H9 (cell line): Measurements from ENCODE around the gene HDHD3. TPM values are rescaled to one million over a fixed set of nuclear protein-coding genes. Genes with fewer than 3 reads are reported as not detected.

Source experiments
- DNase-seq: peaks from one replicate; pipeline ENCODE4 v3.0.0-alpha.2; 2017
- H2AFZ ChIP-seq: one replicate; pipeline ENCODE4 v1.6.1; 2013; ENCODE audit warnings: mild to moderate bottlenecking, low read length, control low read depth, moderate library complexity
- H2AK5ac ChIP-seq: 2 replicates; pipeline ENCODE4 v1.6.1; 2013; ENCODE audit warnings: low read length, control low read depth, mixed read lengths; ENCODE audit not compliant: insufficient read length
- H2BK120ac ChIP-seq: one replicate; pipeline ENCODE4 v1.6.1; 2013; ENCODE audit warnings: low read depth, mild to moderate bottlenecking, low read length, control low read depth, inconsistent platforms; ENCODE audit not compliant: poor library complexity, severe bottlenecking
- H2BK12ac ChIP-seq: 2 replicates; pipeline ENCODE4 v1.6.1; 2013; ENCODE audit warnings: low read length, control low read depth, mixed read lengths, low read depth; ENCODE audit not compliant: insufficient read length
- H2BK15ac ChIP-seq: 2 replicates; pipeline ENCODE4 v1.6.1; 2013; ENCODE audit warnings: low read depth, low read length, control low read depth
- H2BK20ac ChIP-seq: one replicate; pipeline ENCODE4 v1.6.1; 2013; ENCODE audit warnings: low read depth, mild to moderate bottlenecking, low read length, control low read depth, inconsistent platforms; ENCODE audit not compliant: poor library complexity, severe bottlenecking
- H2BK5ac ChIP-seq: 2 replicates; pipeline ENCODE4 v1.6.1; 2013; ENCODE audit warnings: low read length, control low read depth, mixed read lengths; ENCODE audit not compliant: insufficient read length
- H3K14ac ChIP-seq: 2 replicates; pipeline ENCODE4 v1.6.1; 2013; ENCODE audit warnings: low read length, control low read depth; ENCODE audit not compliant: insufficient read depth
- H3K18ac ChIP-seq: 2 replicates; pipeline ENCODE4 v1.6.1; 2013; ENCODE audit warnings: low read depth, mild to moderate bottlenecking, mixed read lengths, low read length, control low read depth; ENCODE audit not compliant: insufficient read length
- H3K23ac ChIP-seq: 2 replicates; pipeline ENCODE4 v1.6.1; 2013; ENCODE audit warnings: low read length, control low read depth, mixed read lengths, low read depth; ENCODE audit not compliant: insufficient read length
- H3K23me2 ChIP-seq: 2 replicates; pipeline ENCODE4 v1.6.1; 2013; ENCODE audit warnings: low read depth, mild to moderate bottlenecking, mixed read lengths, low read length, control low read depth; ENCODE audit not compliant: insufficient read length, poor library complexity, severe bottlenecking
- H3K27ac ChIP-seq: 2 replicates; pipeline ENCODE4 v1.5.1; 2013; ENCODE audit warnings: low read length, control low read depth, mixed read lengths, low read depth; ENCODE audit not compliant: insufficient read length
- H3K27me3 ChIP-seq: 2 replicates; pipeline ENCODE4 v1.6.1; 2013; ENCODE audit warnings: low read length, control low read depth, inconsistent platforms; ENCODE audit not compliant: insufficient read depth
- H3K4ac ChIP-seq: 2 replicates; pipeline ENCODE4 v1.6.1; 2013; ENCODE audit warnings: low read depth, mild to moderate bottlenecking, control low read depth, inconsistent platforms, low read length, moderate library complexity
- H3K4me1 ChIP-seq: 2 replicates; pipeline ENCODE4 v1.6.1; 2013; ENCODE audit warnings: low read length, control low read depth, inconsistent platforms; ENCODE audit not compliant: insufficient read depth
- H3K4me2 ChIP-seq: 2 replicates; pipeline ENCODE4 v1.6.1; 2013; ENCODE audit warnings: low read length, control low read depth, mixed read lengths; ENCODE audit not compliant: insufficient read length, insufficient read depth
- H3K56ac ChIP-seq: 2 replicates; pipeline ENCODE4 v1.6.1; 2013; ENCODE audit warnings: low read depth, mild to moderate bottlenecking, mixed read lengths, low read length, control low read depth; ENCODE audit not compliant: insufficient read length
- H3K79me1 ChIP-seq: 2 replicates; pipeline ENCODE4 v1.6.1; 2013; ENCODE audit warnings: low read depth, mild to moderate bottlenecking, moderate library complexity, low read length, control low read depth, inconsistent platforms; ENCODE audit not compliant: insufficient read depth, poor library complexity, severe bottlenecking
- H3K79me2 ChIP-seq: 2 replicates; pipeline ENCODE4 v1.6.1; 2013; ENCODE audit warnings: low read length, control low read depth, inconsistent platforms; ENCODE audit not compliant: insufficient read depth
- H3K9ac ChIP-seq: 2 replicates; pipeline ENCODE4 v1.6.1; 2013; ENCODE audit warnings: low read length, control low read depth, mixed read lengths; ENCODE audit not compliant: insufficient read length; ENCODE audit errors: extremely low read depth
- H3K9me3 ChIP-seq: one replicate; pipeline ENCODE4 v1.6.1; 2013; ENCODE audit warnings: low read depth, low read length, inconsistent platforms; ENCODE audit not compliant: control insufficient read depth
- H3T11ph ChIP-seq: one replicate; pipeline ENCODE4 v1.6.1; 2013; ENCODE audit warnings: mild to moderate bottlenecking, low read length, control low read depth, inconsistent platforms
- H4K20me1 ChIP-seq: one replicate; pipeline ENCODE4 v1.6.1; 2013; ENCODE audit not compliant: control insufficient read depth, insufficient read length, insufficient read depth
- H4K5ac ChIP-seq: 2 replicates; pipeline ENCODE4 v1.6.1; 2013; ENCODE audit warnings: low read depth, mild to moderate bottlenecking, mixed read lengths, low read length, control low read depth; ENCODE audit not compliant: insufficient read length
- H4K8ac ChIP-seq: replicated peaks from 2 replicates; pipeline ENCODE4 v1.6.1; 2013; ENCODE audit warnings: low read length, control low read depth, mixed read lengths, low read depth; ENCODE audit not compliant: insufficient read length
- H4K91ac ChIP-seq: 2 replicates; pipeline ENCODE4 v1.6.1; 2013; ENCODE audit warnings: low read depth, mild to moderate bottlenecking, moderate library complexity, mixed read lengths, low read length, control low read depth; ENCODE audit not compliant: insufficient read length
- H3K27ac Mint-ChIP-seq, 3 experiments: 2 replicates in 2 of 3; 3 replicates in 1 of 3; pipeline ENCODE4 v1.8.0; 2020 to 2021; ENCODE audit warnings: mixed read lengths in 3 of 3, mild to moderate bottlenecking in 1 of 3, moderate library complexity in 1 of 3
- H3K27me3 Mint-ChIP-seq: 2 replicates; pipeline ENCODE4 v1.8.0; 2021; ENCODE audit warnings: low read depth, mild to moderate bottlenecking, moderate library complexity, mixed read lengths
- H3K36me3 Mint-ChIP-seq, 3 experiments: 2 replicates in 2 of 3; 3 replicates in 1 of 3; pipeline ENCODE4 v1.8.0; 2020 to 2021; ENCODE audit warnings: low read depth in 3 of 3, mixed read lengths in 3 of 3; ENCODE audit not compliant: insufficient read depth in 1 of 3
- H3K4me1 Mint-ChIP-seq, 2 experiments: 2 replicates each; pipeline ENCODE4 v1.8.0; 2020; ENCODE audit warnings: mixed read lengths in 2 of 2
- H3K4me3 Mint-ChIP-seq, 2 experiments: 2 replicates in 1 of 2; 3 replicates in 1 of 2; pipeline ENCODE4 v1.8.0; 2020 to 2021; ENCODE audit warnings: mild to moderate bottlenecking in 2 of 2, mixed read lengths in 2 of 2, moderate library complexity in 1 of 2
- H3K9me3 Mint-ChIP-seq, 2 experiments: 2 replicates in 1 of 2; 3 replicates in 1 of 2; pipeline ENCODE4 v1.8.0; 2020; ENCODE audit warnings: mild to moderate bottlenecking in 2 of 2, mixed read lengths in 2 of 2, moderate library complexity in 1 of 2
- CTCF ChIP-seq: fragments of 200-600 bp; sonication (generic); conservative IDR thresholded peaks from 3 replicates; pipeline ENCODE4 v1.8.0; 2021; ENCODE audit warnings: antibody characterized with exemption, mild to moderate bottlenecking
- WGBS: extraction: QIAGEN DNeasy Blood & Tissue Kit; methylation state at CpG from one replicate; pipeline ENCODE4 v1.1.7; 2013; ENCODE audit warnings: missing lambda C conversion rate, low lambda C conversion rate, mixed read lengths; ENCODE audit not compliant: insufficient read length; ENCODE audit errors: extremely low coverage; 5-methylcytosine and 5-hydroxymethylcytosine counted together
- total RNA-seq: library from RNA; stranded (reverse); gene quantifications from 2 replicates; pipeline ENCODE4 v1.2.1, GENCODE V29; 2021

The HDHD3 gene
- total RNA-seq, 1 experiment from 2014 or later: 10.9 TPM

- Histone ChIP-seq H4K5ac (no peak overlapping the region), H3K79me2 (no peaks in the 10 kb centered on the region), H3K56ac (no peak overlapping the region), H4K8ac (no peak overlapping the region), H3T11ph (no peak overlapping the region), H3K4ac (no peak overlapping the region), H2BK15ac (no peak overlapping the region), H2BK5ac (no peak overlapping the region), H3K9ac (no peak overlapping the region), H3K27me3 (no peaks in the 10 kb centered on the region), H2BK12ac (no peak overlapping the region), H3K9me3 (no peaks in the 10 kb centered on the region), H4K91ac (no peak overlapping the region), H3K23ac (no peak overlapping the region), H4K20me1 (no peaks in the 10 kb centered on the region), H3K23me2 (no peaks in the 10 kb centered on the region), H3K14ac (no peak overlapping the region), H3K79me1 (no peaks in the 10 kb centered on the region), H3K18ac (no peak overlapping the region), H3K4me1 (no peaks in the 10 kb centered on the region), H3K27ac (no peak overlapping the region), H2AFZ (no peak overlapping the region), H2BK20ac (no peak overlapping the region), H3K4me2 (no peak overlapping the region), H2AK5ac (no peak overlapping the region), H2BK120ac (no peak overlapping the region)
- peaks cover 0 to 5% of the 10 kb centered on the region in 2 experiments; a peak in 2 of 4 replicates for H3K4me1 Mint-ChIP-seq
- no peak overlapping the region for H3K4me3 Mint-ChIP-seq
- no peaks in the 10 kb centered on the region for H3K27me3 Mint-ChIP-seq
- no peak for DNase-seq
- WGBS: no CpG with 5 or more reads among the region's 3 CpGs
- H3K9me3 Mint-ChIP-seq: no peaks in the 10 kb centered on the region
- no peak overlapping the region for H3K27ac Mint-ChIP-seq
- no peaks in the 10 kb centered on the region for H3K36me3 Mint-ChIP-seq
- no peak for TF ChIP-seq CTCF
Observed at GRCh38 chr9:113416149-113416721, 39.4 kb upstream of the HDHD3 start.
